Thyroid gland (tissue), 4 donors: Measurements from ENCODE around the gene GPR155.

Experiments
- POLR2A ChIP-seq, 2 donors: fragments of 450-650 bp; IDR thresholded peaks; one replicate each; pipeline ENCODE4 v1.6.1; 2017; ENCODE audit warnings: antibody characterized with exemption in 2 of 2, mild to moderate bottlenecking in 2 of 2, moderate library complexity in 1 of 2
- TF ChIP-seq, protein P1 (sequence below), 6 experiments: fragments of 200-600 bp in 3 of 6; fragments of 450-650 bp in 3 of 6; sonication (generic) in 3 of 6; IDR thresholded peaks; one replicate each; pipeline ENCODE4 v1.5.1; 2016 to 2019; ENCODE audit warnings: antibody characterized with exemption in 6 of 6, mild to moderate bottlenecking in 2 of 6, inconsistent platforms in 1 of 6, moderate library complexity in 1 of 6

DNA sequence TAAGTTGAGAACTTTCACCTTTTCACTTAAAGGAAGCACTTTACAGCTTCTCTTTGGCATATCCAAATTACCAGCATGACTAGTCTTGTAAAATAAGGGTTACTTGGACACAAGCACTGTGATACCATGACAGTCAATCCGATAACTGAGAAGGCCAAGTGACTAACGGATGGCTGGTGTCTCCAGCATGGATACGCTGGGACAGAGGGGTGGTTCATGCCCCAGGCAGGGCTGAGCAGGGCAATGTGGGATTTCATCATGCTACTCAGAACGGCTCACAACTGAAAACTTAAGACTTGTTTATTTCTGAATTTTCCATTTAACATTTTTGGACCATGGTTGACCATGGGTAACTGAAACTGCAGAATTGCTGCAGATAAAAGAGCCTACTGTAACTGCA is 43.1 kb upstream of the GPR155 start:
- TF ChIP-seq, protein P1, sequence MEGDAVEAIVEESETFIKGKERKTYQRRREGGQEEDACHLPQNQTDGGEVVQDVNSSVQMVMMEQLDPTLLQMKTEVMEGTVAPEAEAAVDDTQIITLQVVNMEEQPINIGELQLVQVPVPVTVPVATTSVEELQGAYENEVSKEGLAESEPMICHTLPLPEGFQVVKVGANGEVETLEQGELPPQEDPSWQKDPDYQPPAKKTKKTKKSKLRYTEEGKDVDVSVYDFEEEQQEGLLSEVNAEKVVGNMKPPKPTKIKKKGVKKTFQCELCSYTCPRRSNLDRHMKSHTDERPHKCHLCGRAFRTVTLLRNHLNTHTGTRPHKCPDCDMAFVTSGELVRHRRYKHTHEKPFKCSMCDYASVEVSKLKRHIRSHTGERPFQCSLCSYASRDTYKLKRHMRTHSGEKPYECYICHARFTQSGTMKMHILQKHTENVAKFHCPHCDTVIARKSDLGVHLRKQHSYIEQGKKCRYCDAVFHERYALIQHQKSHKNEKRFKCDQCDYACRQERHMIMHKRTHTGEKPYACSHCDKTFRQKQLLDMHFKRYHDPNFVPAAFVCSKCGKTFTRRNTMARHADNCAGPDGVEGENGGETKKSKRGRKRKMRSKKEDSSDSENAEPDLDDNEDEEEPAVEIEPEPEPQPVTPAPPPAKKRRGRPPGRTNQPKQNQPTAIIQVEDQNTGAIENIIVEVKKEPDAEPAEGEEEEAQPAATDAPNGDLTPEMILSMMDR (IDR thresholded peaks at IDR 0.05) = no peak
- TF ChIP-seq POLR2A (IDR thresholded peaks at IDR 0.05) = no peak
